ENCODE data around the gene ELK3. TPM values are rescaled to one million over a fixed set of nuclear protein-coding genes. Genes with fewer than 3 reads are reported as not detected.

ELK3 gene
- total and polyA plus RNA-seq, 2 experiments from 2014 or later, result 7.3 to 9.6 TPM

- Histone ChIP-seq H3K4me1 (ENCODE audit: low read depth) (no peaks in the 10 kb centered on the region), H3K27ac (no peak overlapping the region), H3K4me3 (no peak overlapping the region), H3K36me3 (no peaks in the 10 kb centered on the region), H3K27me3 (no peaks in the 10 kb centered on the region), H3K9me3 (ENCODE audit: low read depth) (no peaks in the 10 kb centered on the region)
- TF ChIP-seq CTCF (IDR thresholded peaks at IDR 0.05; ENCODE audit: low read depth, low read length), result no peak
- DNase-seq (ENCODE audit: low read depth in 1 of 2, low spot score in 1 of 2), result no peak
Observed at GRCh38 chr12:96176575-96176974, 17.6 kb upstream of the ELK3 start.

GRCh38 chr12:96177013-96177412 is 17.2 kb upstream of the ELK3 start:
- Histone ChIP-seq H3K27ac (no peak overlapping the region), H3K36me3 (no peaks in the 10 kb centered on the region), H3K4me1 (ENCODE audit: low read depth) (no peaks in the 10 kb centered on the region), H3K27me3 (no peaks in the 10 kb centered on the region), H3K4me3 (no peak overlapping the region), H3K9me3 (ENCODE audit: low read depth) (no peaks in the 10 kb centered on the region)
- peak in 1 of 2 donors; percentile 36 for DNase-seq (ENCODE audit: low read depth in 1 of 2, low spot score in 1 of 2)
- TF ChIP-seq CTCF (IDR thresholded peaks at IDR 0.05; ENCODE audit: low read depth, low read length), result no peak

- Histone ChIP-seq H3K4me3 (no peak overlapping the region), H3K27me3 (no peaks in the 10 kb centered on the region), H3K27ac (no peak overlapping the region), H3K4me1 (ENCODE audit: low read depth) (no peaks in the 10 kb centered on the region), H3K36me3 (no peaks in the 10 kb centered on the region), H3K9me3 (ENCODE audit: low read depth) (no peaks in the 10 kb centered on the region)
- DNase-seq (ENCODE audit: low read depth in 1 of 2, low spot score in 1 of 2), result no peak
- TF ChIP-seq CTCF (IDR thresholded peaks at IDR 0.05; ENCODE audit: low read depth, low read length), result no peak
Observed at GRCh38 chr12:96183734-96184370, 10.3 kb upstream of the ELK3 start.

- Histone ChIP-seq H3K4me1 (ENCODE audit: low read depth) (no peaks in the 10 kb centered on the region), H3K27me3 (no peaks in the 10 kb centered on the region), H3K36me3 (no peaks in the 10 kb centered on the region), H3K27ac (no peak overlapping the region), H3K4me3 (no peak overlapping the region), H3K9me3 (ENCODE audit: low read depth) (no peaks in the 10 kb centered on the region)
- TF ChIP-seq CTCF (IDR thresholded peaks at IDR 0.05; ENCODE audit: low read depth, low read length), result no peak
- no peak for DNase-seq (ENCODE audit: low read depth in 1 of 2, low spot score in 1 of 2)
Observed at GRCh38 chr12:96185914-96186313, 8.3 kb upstream of the ELK3 start.

- no peaks in the 10 kb centered on the region for H3K27me3 ChIP-seq
- H3K4me3 ChIP-seq, result no peak overlapping the region
- H3K36me3 ChIP-seq, result no peaks in the 10 kb centered on the region
- H3K27ac ChIP-seq, result no peak overlapping the region
- H3K4me1 ChIP-seq (ENCODE audit: low read depth), result no peaks in the 10 kb centered on the region
- H3K9me3 ChIP-seq (ENCODE audit: low read depth), result no peaks in the 10 kb centered on the region
- no peak for DNase-seq (ENCODE audit: low read depth in 1 of 2, low spot score in 1 of 2)
- TF ChIP-seq CTCF (IDR thresholded peaks at IDR 0.05; ENCODE audit: low read depth, low read length), result no peak
Observed at GRCh38 chr12:96186607-96187301, 7.4 kb upstream of the ELK3 start.

All from cardiac muscle cell (in vitro differentiated cells and primary cell).